Skeletal muscle tissue (tissue), 4 donors: ENCODE data around the gene NEK4. TPM values are rescaled to one million over a fixed set of nuclear protein-coding genes. Genes with fewer than 3 reads are reported as not detected.

Experiments
- H3K27ac ChIP-seq: one replicate; pipeline ENCODE4 v1.7.0; 2013; ENCODE audit warnings: mild to moderate bottlenecking, low read depth, low read length, inconsistent platforms
- H3K27me3 ChIP-seq, 3 donors: one replicate each; pipeline ENCODE4 v1.7.0; 2013; ENCODE audit warnings: low read length in 3 of 3; ENCODE audit not compliant: control insufficient read depth in 3 of 3, insufficient read depth in 3 of 3
- H3K36me3 ChIP-seq, 3 donors: one replicate each; pipeline ENCODE4 v1.7.0; 2013; ENCODE audit warnings: low read length in 3 of 3; ENCODE audit not compliant: control insufficient read depth in 3 of 3, insufficient read depth in 3 of 3
- H3K4me1 ChIP-seq, 3 donors: one replicate each; pipeline ENCODE4 v1.7.0; 2013; ENCODE audit warnings: low read length in 3 of 3, mild to moderate bottlenecking in 3 of 3; ENCODE audit not compliant: control insufficient read depth in 3 of 3, insufficient read depth in 3 of 3
- H3K4me3 ChIP-seq, 3 donors: one replicate each; pipeline ENCODE4 v1.7.0; 2013; ENCODE audit warnings: low read length in 3 of 3
- H3K9ac ChIP-seq, 3 donors: one replicate each; pipeline ENCODE4 v1.7.0; 2013; ENCODE audit warnings: low read length in 3 of 3, mild to moderate bottlenecking in 3 of 3, moderate library complexity in 2 of 3, low read depth in 1 of 3
- H3K9me3 ChIP-seq, 3 donors: one replicate each; pipeline ENCODE4 v1.7.0; 2013; ENCODE audit warnings: low read length in 3 of 3; ENCODE audit not compliant: control insufficient read depth in 3 of 3
- total RNA-seq: library from RNA; depleted of rRNA; stranded (reverse); fragments of >200 nt; gene quantifications from one replicate; pipeline ENCODE4 v1.2.3, GENCODE V29; 2014
- donor health status: Osteomylitis.

NEK4 gene
- total RNA-seq, 1 donor from 2014 or later = 11.5 TPM

DNA sequence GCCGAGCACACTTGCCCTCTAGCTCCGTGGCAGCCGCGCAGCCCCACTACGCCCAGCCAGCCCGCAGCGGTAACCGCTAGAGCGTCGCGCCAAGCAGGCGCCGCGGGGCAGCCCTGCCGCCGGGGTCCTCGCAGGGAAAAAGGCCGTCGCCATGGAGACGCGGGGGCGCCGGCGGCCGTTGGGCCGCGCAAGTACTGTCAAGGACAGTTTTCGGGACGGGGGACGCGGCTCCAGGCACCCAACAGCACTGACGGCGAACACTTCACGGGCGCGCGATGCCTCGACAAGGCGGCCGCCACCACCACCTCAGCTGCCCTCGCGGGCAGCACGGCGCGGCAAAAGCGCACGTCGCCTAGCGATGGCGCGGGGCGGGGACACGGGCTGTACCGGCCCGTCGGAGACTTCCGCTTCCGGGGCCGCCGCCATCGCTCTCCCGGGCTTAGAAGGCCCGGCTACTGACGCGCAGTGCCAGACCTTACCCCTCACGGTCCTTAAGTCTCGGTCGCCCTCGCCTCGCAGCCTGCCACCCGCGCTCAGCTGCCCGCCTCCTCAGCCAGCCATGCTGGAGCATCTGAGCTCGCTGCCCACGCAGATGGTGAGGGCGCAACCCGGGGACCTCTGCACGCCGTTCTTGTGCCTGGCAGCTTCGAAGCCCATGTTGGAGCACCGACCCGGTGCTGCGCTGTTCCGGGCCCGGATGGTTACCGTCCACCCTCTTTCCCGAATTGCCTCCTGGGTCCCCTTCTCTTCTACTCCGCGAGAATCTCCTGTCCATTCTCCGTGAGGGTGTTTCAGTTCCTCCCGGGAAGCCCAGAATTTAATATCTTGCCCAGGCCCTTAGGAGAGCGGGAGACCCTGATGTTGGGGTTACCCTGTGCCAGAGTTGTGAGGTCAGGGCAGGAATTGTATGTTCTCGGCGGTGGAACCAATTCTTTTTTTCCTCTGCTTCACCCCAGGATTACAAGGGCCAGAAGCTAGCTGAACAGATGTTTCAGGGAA lies 64.8 kb downstream of the NEK4 start, which contains the start of the genes GLT8D1 and SPCS1:
TSS of gene GLT8D1 (minus strand) at position 104 of the 999 bp plus-strand sequence. CDS start 5,331 bp downstream, outside the sequence.
TSS of gene SPCS1 (plus strand) at position 419 of the 999 bp plus-strand sequence. CDS start at position 560, 141 bp downstream.
- Histone ChIP-seq H3K9ac (peak within 1 kb of the TSS; percentile 94 to 98 (median 98)), H3K27ac (peak within 1 kb of the TSS; percentile 79), H3K4me1 (peaks cover 24 to 39% (median 28%) of the 10 kb centered on the region in 3 donors), H3K9me3 (no peaks in the 10 kb centered on the region), H3K27me3 (no peaks in the 10 kb centered on the region), H3K36me3 (peaks cover 4 to 21% (median 18%) of the 10 kb centered on the region in 3 donors), H3K4me3 (peak within 1 kb of the TSS; percentile 98 to 100 (median 99))

DNA sequence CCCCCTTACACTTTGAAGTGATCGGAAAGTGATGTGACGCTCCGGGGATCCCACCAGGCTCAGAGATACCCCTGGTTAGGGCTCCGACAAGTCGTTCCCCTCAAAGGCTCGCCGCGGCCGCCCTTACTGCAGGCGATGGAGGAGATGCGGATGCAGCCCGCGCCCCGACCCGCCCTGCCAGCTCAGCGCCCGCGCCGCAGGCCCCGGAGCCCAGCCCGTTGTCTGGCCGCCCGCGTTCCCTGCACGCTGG lies 65.4 kb downstream of the NEK4 start:
- Histone ChIP-seq H3K27ac (peak overlapping the region; percentile 79), H3K9me3 (no peaks in the 10 kb centered on the region), H3K9ac (peak overlapping the region; percentile 85 to 98 (median 94)), H3K4me1 (peaks cover 24 to 39% (median 28%) of the 10 kb centered on the region in 3 donors), H3K4me3 (peak overlapping the region; percentile 98 to 100 (median 99)), H3K36me3 (peaks cover 4 to 21% (median 17%) of the 10 kb centered on the region in 3 donors), H3K27me3 (no peaks in the 10 kb centered on the region)

DNA sequence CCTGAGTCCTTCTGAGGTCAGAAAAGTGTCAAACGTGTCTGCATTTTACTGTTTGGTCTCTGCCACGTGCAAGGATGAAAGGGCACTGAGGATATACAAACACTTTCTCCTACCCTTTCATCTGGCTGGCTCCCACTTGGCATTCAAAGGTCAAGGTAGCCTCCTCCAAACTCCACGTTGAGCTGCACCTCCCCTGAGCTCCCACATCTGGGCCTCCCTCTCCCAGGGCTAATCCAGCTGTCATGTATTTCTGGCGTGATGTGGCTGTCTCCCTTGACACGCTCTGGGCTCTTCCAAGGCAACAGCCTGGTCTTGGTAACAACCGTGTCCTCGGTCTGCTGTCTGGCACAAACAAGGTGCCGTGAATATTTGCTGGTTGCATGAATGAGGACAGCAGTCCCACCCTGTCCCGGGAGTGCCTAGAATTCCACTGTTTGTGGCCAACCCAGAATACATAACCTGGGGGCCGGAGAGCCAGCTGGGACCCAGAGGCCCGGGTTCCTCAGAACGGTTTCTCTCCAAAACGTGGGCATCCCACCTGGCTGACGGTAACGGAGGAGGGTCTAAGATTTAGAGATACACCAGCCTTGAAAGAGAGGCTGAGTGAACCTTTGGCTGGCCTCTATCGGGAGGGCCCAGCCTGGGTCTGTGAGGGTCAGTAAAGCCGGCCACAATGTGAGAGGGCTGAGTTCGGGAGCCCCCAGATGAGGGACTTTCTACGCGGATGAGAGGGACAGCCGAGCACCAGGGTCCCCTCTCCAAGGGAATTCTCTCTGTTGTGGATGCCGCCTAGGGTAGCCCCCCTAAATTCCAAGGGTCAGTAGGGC lies 65.9 kb downstream of the NEK4 start:
- H3K9me3 ChIP-seq = no peaks in the 10 kb centered on the region
- peak overlapping the region; percentile 79 for H3K27ac ChIP-seq
- no peaks in the 10 kb centered on the region for H3K27me3 ChIP-seq
- peak overlapping the region; percentile 98 to 100 (median 99) for H3K4me3 ChIP-seq
- H3K9ac ChIP-seq = peak overlapping the region; percentile 85 to 98 (median 94)
- peaks cover 24 to 39% (median 28%) of the 10 kb centered on the region in 3 donors for H3K4me1 ChIP-seq
- peaks cover 4 to 25% (median 17%) of the 10 kb centered on the region in 3 donors for H3K36me3 ChIP-seq

DNA sequence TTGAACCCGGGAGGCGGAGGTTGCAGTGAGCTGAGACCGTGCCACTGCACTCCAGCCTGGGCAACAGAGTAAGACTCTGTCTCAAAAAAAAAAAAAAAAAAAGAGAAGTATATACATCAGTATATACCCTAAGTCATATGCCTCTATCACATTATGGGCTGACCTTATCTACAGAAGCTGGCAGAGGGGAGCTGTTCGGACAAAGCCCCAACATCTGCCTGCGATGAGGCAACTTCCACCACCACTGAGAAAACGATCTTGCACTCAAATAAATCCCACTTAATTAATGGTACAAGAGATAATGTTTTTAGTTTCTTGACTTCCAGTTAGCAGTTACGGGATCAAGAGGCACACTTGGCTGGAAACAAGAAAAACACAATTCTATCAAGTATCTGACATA lies 67.4 kb downstream of the NEK4 start:
- Histone ChIP-seq H3K9ac (no peak overlapping the region), H3K27ac (no peak overlapping the region), H3K27me3 (no peaks in the 10 kb centered on the region), H3K9me3 (no peaks in the 10 kb centered on the region), H3K36me3 (peaks cover 4 to 16% (median 14%) of the 10 kb centered on the region in 3 donors), H3K4me3 (no peak overlapping the region), H3K4me1 (peaks cover 24 to 39% (median 28%) of the 10 kb centered on the region in 3 donors)

DNA sequence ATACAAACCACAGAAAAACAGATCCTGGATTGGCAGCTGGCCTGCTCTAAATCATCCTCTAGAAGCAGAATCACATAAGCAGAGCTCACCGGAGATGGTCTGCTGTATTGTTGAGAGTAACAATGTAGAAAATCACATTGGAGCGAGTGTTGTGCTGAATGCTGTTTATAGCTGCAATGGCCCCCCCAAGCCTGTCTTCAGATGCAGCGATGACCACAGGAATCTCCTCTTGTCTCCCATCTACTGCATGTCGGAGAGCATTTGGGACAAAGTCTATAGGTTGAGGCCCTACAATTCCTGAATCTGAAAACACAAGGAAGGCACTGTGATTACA lies 73.1 kb downstream of the NEK4 start:
- Histone ChIP-seq H3K9me3 (no peaks in the 10 kb centered on the region), H3K9ac (no peak overlapping the region), H3K4me3 (no peak overlapping the region), H3K36me3 (peaks cover 36 to 58% (median 55%) of the 10 kb centered on the region in 3 donors), H3K27me3 (no peaks in the 10 kb centered on the region), H3K27ac (no peak overlapping the region), H3K4me1 (peaks cover 0 to 5% (median 0%) of the 10 kb centered on the region in 3 donors)

DNA sequence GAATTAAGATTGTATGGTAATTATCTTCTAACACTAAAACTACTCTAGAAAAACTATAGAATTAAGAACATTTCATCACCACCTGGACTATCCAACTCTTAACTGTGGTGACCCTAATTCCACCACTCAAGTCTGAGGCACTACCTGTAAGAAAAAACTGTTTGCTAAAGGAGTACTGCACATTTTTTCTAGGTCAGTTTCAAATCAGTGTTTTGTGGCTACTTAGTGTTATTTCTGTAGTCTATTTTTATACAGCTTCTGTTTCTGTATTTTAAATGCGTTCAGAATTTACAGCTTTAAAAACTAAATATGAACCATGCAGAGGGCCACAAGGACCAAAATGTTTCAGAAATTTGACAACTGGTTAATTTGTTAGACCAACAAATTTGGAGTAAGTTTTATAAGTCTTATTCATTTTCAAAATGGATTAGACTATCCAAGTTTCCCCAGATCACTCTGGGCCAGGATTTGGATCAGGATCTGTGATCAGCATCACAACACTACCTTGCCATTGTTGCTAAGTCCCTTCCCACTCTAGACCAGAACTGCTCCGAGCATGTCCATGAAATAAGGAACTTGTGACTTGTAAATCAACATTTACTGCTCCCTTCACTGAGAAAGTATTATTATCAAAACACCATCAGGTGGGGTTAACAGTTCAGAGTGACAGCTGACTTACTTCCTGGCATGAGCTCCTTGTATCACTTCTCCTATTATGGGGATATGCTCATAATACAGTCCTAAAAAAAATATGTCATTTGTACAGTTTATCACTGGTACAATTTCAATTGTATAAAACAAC lies 73.7 kb downstream of the NEK4 start:
- H3K9ac ChIP-seq = no peak overlapping the region
- H3K27ac ChIP-seq = no peak overlapping the region
- peaks cover 38 to 60% (median 59%) of the 10 kb centered on the region in 3 donors for H3K36me3 ChIP-seq

DNA sequence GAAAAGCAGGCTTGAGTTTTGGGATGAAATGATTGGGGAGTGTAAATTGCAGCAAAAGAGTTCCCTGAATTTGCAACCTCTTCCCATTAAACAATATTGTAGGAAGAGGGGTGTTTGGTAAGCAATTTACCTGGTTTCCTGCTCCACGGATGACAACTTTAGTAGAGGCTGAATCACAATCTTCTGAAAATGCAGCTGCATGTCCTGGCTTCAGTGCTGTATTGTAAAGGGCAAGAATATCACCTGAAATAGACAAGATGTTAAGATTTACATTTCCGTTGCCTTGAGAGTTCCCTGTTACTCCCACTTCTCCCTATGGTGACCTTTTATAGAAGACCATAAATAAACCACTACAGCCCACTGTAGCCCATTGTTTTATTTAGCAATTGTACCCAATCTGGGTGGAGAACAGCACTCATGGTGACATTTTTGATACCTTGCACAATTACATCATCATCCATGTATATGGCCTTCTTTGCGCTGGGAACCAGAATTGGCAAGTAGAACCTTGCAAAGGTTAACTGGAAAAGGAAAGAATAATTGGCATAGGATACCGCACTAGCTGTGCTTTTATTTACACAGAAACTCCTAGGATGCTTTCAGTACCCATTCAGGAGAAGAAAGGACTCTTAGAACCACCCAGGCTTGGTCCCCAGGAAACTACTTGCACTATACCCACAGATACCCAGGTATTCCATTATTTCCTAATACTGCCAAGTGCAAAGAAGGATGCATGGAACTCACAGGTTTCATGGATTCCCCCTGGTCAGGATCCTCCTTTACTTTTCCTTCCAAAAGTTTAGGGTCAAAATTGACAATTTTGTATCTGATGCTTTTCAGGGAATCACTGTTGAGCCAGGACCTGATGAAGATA lies 74.7 kb downstream of the NEK4 start:
- Histone ChIP-seq H3K4me1 (no peaks in the 10 kb centered on the region), H3K36me3 (peaks cover 38 to 68% (median 63%) of the 10 kb centered on the region in 3 donors), H3K9me3 (no peaks in the 10 kb centered on the region), H3K27ac (no peak overlapping the region), H3K9ac (no peak overlapping the region), H3K27me3 (no peaks in the 10 kb centered on the region), H3K4me3 (no peak overlapping the region)

More for the DNA sequence above, 73.7 kb downstream of the NEK4 start:
- Histone ChIP-seq H3K9me3 (no peaks in the 10 kb centered on the region), H3K27me3 (no peaks in the 10 kb centered on the region), H3K4me1 (peaks cover 0 to 2% (median 0%) of the 10 kb centered on the region in 3 donors), H3K4me3 (no peak overlapping the region)

DNA sequence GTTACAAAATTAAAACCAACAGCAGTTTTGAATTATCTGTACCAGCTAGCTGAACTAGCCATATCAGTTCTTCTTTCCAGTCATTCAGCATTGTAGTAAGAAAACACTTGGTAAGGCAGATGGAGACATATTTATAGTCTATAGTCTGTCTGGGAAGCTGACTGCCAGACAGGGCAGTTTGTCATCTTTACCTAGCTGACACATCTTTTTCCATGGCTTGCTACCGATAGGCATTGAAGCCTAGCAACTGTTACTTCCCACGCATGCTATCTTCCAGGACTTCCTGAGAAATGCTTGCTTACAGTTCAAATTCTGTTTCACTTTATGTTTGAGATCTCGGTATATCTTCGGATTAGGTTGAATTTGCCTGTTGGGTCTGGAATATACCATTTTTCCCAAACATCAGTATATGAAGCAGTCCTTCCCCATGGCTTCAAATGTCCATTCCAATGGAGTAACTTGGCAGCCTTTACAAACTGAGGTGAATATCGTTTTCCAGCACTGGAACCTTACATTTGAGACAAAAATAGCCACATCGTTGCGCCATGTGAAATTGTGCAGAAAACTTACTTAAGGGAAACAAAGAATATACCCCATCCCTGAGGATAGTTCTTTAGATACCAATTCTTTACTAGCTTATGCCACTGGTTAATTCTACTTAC lies 76.1 kb downstream of the NEK4 start:
- Histone ChIP-seq H3K36me3 (peaks cover 44 to 71% (median 70%) of the 10 kb centered on the region in 3 donors), H3K4me3 (no peak overlapping the region), H3K9me3 (no peaks in the 10 kb centered on the region), H3K27ac (no peak overlapping the region), H3K27me3 (no peaks in the 10 kb centered on the region), H3K4me1 (no peaks in the 10 kb centered on the region), H3K9ac (no peak overlapping the region)
